ENCODE measurements around the gene CCRL2. TPM values are rescaled to one million over a fixed set of nuclear protein-coding genes. Genes with fewer than 3 reads are reported as not detected.
"Not testable (repeated sequence)": the region's sequence is repeated elsewhere in the genome, so short reads cannot be mapped to it uniquely, and the experiment has no call there.

The CCRL2 gene
- total RNA-seq, 4 donors from 2014 or later, result 0.33 to 1.5 (median 0.81) TPM

- Histone ChIP-seq H3K9me3 (no peaks in the 10 kb centered on the region), H3K27ac (no peak overlapping the region), H3K27me3 (no peaks in the 10 kb centered on the region), H3K4me3 (replicated peaks in 1 of 3) (no peak overlapping the region), H3K4me1 (peaks cover 19 to 28% of the 10 kb centered on the region in 2 donors), H3K36me3 (no peaks in the 10 kb centered on the region)
- TF ChIP-seq, protein P1, sequence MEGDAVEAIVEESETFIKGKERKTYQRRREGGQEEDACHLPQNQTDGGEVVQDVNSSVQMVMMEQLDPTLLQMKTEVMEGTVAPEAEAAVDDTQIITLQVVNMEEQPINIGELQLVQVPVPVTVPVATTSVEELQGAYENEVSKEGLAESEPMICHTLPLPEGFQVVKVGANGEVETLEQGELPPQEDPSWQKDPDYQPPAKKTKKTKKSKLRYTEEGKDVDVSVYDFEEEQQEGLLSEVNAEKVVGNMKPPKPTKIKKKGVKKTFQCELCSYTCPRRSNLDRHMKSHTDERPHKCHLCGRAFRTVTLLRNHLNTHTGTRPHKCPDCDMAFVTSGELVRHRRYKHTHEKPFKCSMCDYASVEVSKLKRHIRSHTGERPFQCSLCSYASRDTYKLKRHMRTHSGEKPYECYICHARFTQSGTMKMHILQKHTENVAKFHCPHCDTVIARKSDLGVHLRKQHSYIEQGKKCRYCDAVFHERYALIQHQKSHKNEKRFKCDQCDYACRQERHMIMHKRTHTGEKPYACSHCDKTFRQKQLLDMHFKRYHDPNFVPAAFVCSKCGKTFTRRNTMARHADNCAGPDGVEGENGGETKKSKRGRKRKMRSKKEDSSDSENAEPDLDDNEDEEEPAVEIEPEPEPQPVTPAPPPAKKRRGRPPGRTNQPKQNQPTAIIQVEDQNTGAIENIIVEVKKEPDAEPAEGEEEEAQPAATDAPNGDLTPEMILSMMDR (IDR thresholded peaks at IDR 0.05), result no peak
- no peak for TF ChIP-seq POLR2A (IDR thresholded peaks at IDR 0.05)
- 80 to 85% methylated on average over 8 of the region's 8 CpGs for WGBS, 2 donors
- intact Hi-C loops (cut with DNase I), result no loop called here
- DNase-seq, result no peak
Measured at GRCh38 chr3:46400000-46400734, 6.9 kb upstream of the CCRL2 start.

GRCh38 chr3:46400846-46401245 lies 6.2 kb upstream of the CCRL2 start:
- Histone ChIP-seq H3K4me1 (peaks cover 25 to 31% of the 10 kb centered on the region in 2 donors), H3K36me3 (no peaks in the 10 kb centered on the region), H3K27ac (no peak overlapping the region), H3K27me3 (no peaks in the 10 kb centered on the region), H3K9me3 (no peaks in the 10 kb centered on the region), H3K4me3 (replicated peaks in 1 of 3) (no peak overlapping the region)
- intact Hi-C loops (cut with DNase I), result no loop called here
- 84 to 90% methylated on average over 5 of the region's 5 CpGs for WGBS, 2 donors
- no peak for DNase-seq
- TF ChIP-seq, protein P1 (IDR thresholded peaks at IDR 0.05), result no peak
- no peak for TF ChIP-seq POLR2A (IDR thresholded peaks at IDR 0.05)

DNA sequence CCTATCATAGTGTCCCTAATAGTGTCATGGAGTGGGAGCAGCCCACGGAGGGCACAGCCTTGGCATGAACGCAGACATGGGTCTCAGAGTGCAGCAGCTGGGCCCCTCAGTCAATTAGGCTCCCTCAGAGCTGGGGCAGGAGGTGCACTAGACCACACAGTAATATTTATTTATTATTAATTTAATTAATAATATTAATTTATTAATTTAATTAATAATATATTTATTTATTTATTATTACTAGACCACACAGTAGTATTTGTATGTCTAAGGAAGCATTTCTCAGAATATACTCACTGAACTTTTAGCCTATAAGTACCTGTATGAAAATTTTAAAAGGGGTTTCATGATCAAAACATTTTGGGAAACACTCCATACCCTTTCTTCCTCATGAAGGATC lies 5.5 kb upstream of the CCRL2 start:
- TF ChIP-seq, protein P1 (IDR thresholded peaks at IDR 0.05), result no peak
- no peak for TF ChIP-seq POLR2A (IDR thresholded peaks at IDR 0.05)
- H3K9me3 ChIP-seq, result no peaks in the 10 kb centered on the region
- intact Hi-C loops (cut with DNase I), result no loop called here
- H3K4me1 ChIP-seq, result peaks cover 26 to 30% of the 10 kb centered on the region in 2 donors
- no peak for DNase-seq
- no peaks in the 10 kb centered on the region for H3K27me3 ChIP-seq
- no peak overlapping the region for H3K27ac ChIP-seq
- H3K4me3 ChIP-seq (replicated peaks in 1 of 3), result no peak overlapping the region
- WGBS, 2 donors, result 86 to 93% methylated on average over 2 of the region's 2 CpGs
- no peaks in the 10 kb centered on the region for H3K36me3 ChIP-seq

- H3K27ac ChIP-seq; intact Hi-C loops (cut with DNase I); DNase-seq; H3K4me3 ChIP-seq (replicated peaks in 1 of 3); H3K27me3 ChIP-seq; H3K9me3 ChIP-seq; H3K36me3 ChIP-seq: not testable (repeated sequence)
- 94% methylated on average over 4 of the region's 4 CpGs for WGBS, 2 donors
- H3K4me1 ChIP-seq, result peaks cover 15 to 26% of the 10 kb centered on the region in 2 donors
Measured at GRCh38 chr3:46402902-46403301, 4.2 kb upstream of the CCRL2 start.

DNA sequence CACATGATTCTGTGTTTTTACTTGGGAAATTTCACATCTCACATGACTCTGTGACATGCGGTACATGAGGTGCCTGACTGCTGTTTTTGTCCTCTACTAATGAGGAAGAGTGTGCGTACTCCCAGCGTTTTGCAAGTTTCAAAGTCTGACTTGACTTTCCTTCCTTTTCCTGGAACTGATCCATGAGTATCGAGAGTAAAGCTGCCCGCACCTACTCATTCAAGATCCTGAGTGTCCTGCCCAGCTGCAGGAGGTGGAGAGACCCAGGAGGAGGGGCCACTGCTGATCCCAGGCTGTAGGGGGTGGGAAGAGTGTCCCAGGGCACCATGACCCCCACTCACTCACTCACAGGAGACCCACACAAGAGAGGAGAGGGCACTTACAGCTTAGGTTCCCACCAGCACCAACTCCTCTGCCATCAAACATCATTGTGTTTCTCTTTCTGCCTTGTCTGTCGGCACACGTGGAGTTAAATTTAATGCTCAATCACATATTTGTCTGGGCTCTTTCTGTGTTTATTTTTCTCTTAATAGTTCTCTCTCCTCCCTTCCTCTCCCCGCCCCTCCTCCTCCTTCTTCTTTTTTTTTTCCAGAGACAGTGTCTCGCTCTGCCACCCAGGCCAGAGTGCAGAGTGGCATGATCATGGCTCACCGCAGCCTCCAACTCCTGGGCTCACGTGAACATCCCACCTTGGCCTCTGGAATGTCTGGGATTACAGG lies 1.6 kb upstream of the CCRL2 start:
- no peaks in the 10 kb centered on the region for H3K9me3 ChIP-seq
- intact Hi-C loops (cut with DNase I), result no loop called here
- peak overlapping the region; percentile 18 to 67 (median 38) for H3K27ac ChIP-seq
- no peaks in the 10 kb centered on the region for H3K27me3 ChIP-seq
- 17 to 23% methylated on average over 11 of the region's 11 CpGs for WGBS, 2 donors
- no peak for TF ChIP-seq POLR2A (IDR thresholded peaks at IDR 0.05)
- TF ChIP-seq, protein P1 (IDR thresholded peaks at IDR 0.05), result no peak
- H3K36me3 ChIP-seq, result no peaks in the 10 kb centered on the region
- no peak overlapping the region for H3K4me3 ChIP-seq (replicated peaks in 1 of 3)
- H3K4me1 ChIP-seq, result peaks cover 15 to 26% of the 10 kb centered on the region in 2 donors
- peak; percentile 55 to 58 for DNase-seq

Data from thyroid gland (tissue), 4 donors.